Urothelium cell line (cell line): ENCODE results near the gene TAPBP.
"Not testable (repeated sequence)": the region's sequence is repeated elsewhere in the genome, so short reads cannot be mapped to it uniquely, and the experiment has no call there.

ENCODE experiments used
- DNase-seq: peaks from one replicate; pipeline ENCODE4 v3.0.0; 2011; ENCODE audit warnings: low spot score, mixed read lengths
- FAIRE-seq: peaks from 2 replicates; lab custom pipeline; 2011; peaks lifted over from hg19 to GRCh38; lab: Jason Lieb, UNC

Gene TAPBP

GRCh38 chr6:33313709-33314514, at the start of gene TAPBP:
TSS of gene TAPBP (minus strand) at chr6:33314078. CDS start at chr6:33314041, 37 bp downstream.
- DNase-seq (peak; percentile 43), FAIRE-seq (no peak)

GRCh38 chr6:33363486-33363885, 49.6 kb upstream of the TAPBP start:
- DNase-seq, FAIRE-seq: not testable (repeated sequence)

GRCh38 chr6:33359331-33359730, 45.5 kb upstream of the TAPBP start:
- FAIRE-seq = no peak
- DNase-seq = no peak

- FAIRE-seq, DNase-seq: not testable (repeated sequence)
Observed at GRCh38 chr6:33357160-33357871, 43.4 kb upstream of the TAPBP start.

- FAIRE-seq (peak; percentile 20), DNase-seq (no peak)
Observed at GRCh38 chr6:33356295-33356694, 42.4 kb upstream of the TAPBP start.

- not testable (repeated sequence) for DNase-seq, FAIRE-seq
Observed at GRCh38 chr6:33355860-33356259, 42.0 kb upstream of the TAPBP start.

- no peak for DNase-seq
- no peak for FAIRE-seq
Observed at GRCh38 chr6:33347816-33348215, 33.9 kb upstream of the TAPBP start.

GRCh38 chr6:33346972-33347371, 33.1 kb upstream of the TAPBP start:
- DNase-seq, FAIRE-seq: not testable (repeated sequence)

GRCh38 chr6:33344701-33345697, 31.1 kb upstream of the TAPBP start:
- FAIRE-seq (no peak), DNase-seq (peak; percentile 79)

- FAIRE-seq (no peak), DNase-seq (no peak)
Observed at GRCh38 chr6:33343953-33344611, 30.2 kb upstream of the TAPBP start.

GRCh38 chr6:33343606-33343952, 29.7 kb upstream of the TAPBP start:
- DNase-seq, FAIRE-seq: not testable (repeated sequence)

- no peak for DNase-seq
- FAIRE-seq = no peak
Observed at GRCh38 chr6:33339193-33339592, 25.3 kb upstream of the TAPBP start.

GRCh38 chr6:33336495-33336894, 22.6 kb upstream of the TAPBP start:
- no peak for FAIRE-seq
- DNase-seq = no peak

GRCh38 chr6:33335916-33336315, 22.0 kb upstream of the TAPBP start:
- DNase-seq (no peak), FAIRE-seq (no peak)

GRCh38 chr6:33333666-33334065, 19.8 kb upstream of the TAPBP start:
- FAIRE-seq (no peak), DNase-seq (no peak)

- FAIRE-seq (no peak), DNase-seq (no peak)
Observed at GRCh38 chr6:33330736-33331135, 16.9 kb upstream of the TAPBP start.

GRCh38 chr6:33329058-33329457, 15.2 kb upstream of the TAPBP start:
- DNase-seq (peak; percentile 51), FAIRE-seq (no peak)

- FAIRE-seq (no peak), DNase-seq (no peak)
Observed at GRCh38 chr6:33324125-33324524, 10.2 kb upstream of the TAPBP start.

- no peak for DNase-seq
- no peak for FAIRE-seq
Observed at GRCh38 chr6:33323623-33323948, 9.7 kb upstream of the TAPBP start.

- FAIRE-seq (no peak), DNase-seq (no peak)
Observed at GRCh38 chr6:33321227-33321626, 7.3 kb upstream of the TAPBP start.
